Mucosa of stomach (tissue), 1 donor: ENCODE results near the gene SGSH.

Experiments used
- H3K27me3 ChIP-seq: one replicate; pipeline ENCODE4 v1.7.0; 2013; ENCODE audit warnings: mild to moderate bottlenecking, low read length; ENCODE audit not compliant: control insufficient read depth, insufficient read depth
- H3K36me3 ChIP-seq: one replicate; pipeline ENCODE4 v1.7.0; 2013; ENCODE audit warnings: low read length; ENCODE audit not compliant: control insufficient read depth, insufficient read depth
- H3K4me1 ChIP-seq: one replicate; pipeline ENCODE4 v1.7.0; 2013; ENCODE audit warnings: mild to moderate bottlenecking, low read length; ENCODE audit not compliant: control insufficient read depth, insufficient read depth
- H3K4me3 ChIP-seq: one replicate; pipeline ENCODE4 v1.7.0; 2013; ENCODE audit warnings: low read length
- H3K9ac ChIP-seq: one replicate; pipeline ENCODE4 v1.7.0; 2013; ENCODE audit warnings: mild to moderate bottlenecking, low read length, moderate library complexity
- H3K9me3 ChIP-seq: one replicate; pipeline ENCODE4 v1.7.0; 2013; ENCODE audit warnings: mild to moderate bottlenecking, low read length, moderate library complexity; ENCODE audit not compliant: control insufficient read depth
- donor health status: Pancreatic carcinoma.

The SGSH gene

DNA sequence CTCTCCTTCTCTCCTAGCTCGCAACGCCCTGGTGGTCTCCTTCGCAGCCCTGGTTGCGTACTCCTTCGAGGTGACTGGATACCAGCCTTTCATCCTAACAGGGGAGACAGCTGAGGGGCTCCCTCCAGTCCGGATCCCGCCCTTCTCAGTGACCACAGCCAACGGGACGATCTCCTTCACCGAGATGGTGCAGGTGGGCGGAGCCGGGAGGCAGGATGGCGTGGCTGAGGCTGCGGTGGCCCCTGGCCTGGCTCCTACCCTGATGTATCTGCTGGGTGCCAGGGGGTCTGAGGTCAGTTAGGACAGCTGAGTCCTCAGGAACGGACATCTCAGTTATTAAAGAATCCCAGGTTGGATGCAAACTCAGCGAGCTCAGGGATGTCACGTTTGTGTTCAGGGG lies 16.8 kb upstream of the SGSH start:
- Histone ChIP-seq H3K9ac (no peak overlapping the region), H3K9me3 (peaks cover 7% of the 10 kb centered on the region), H3K4me3 (no peak overlapping the region), H3K27me3 (no peaks in the 10 kb centered on the region), H3K36me3 (no peaks in the 10 kb centered on the region), H3K4me1 (no peaks in the 10 kb centered on the region)

DNA sequence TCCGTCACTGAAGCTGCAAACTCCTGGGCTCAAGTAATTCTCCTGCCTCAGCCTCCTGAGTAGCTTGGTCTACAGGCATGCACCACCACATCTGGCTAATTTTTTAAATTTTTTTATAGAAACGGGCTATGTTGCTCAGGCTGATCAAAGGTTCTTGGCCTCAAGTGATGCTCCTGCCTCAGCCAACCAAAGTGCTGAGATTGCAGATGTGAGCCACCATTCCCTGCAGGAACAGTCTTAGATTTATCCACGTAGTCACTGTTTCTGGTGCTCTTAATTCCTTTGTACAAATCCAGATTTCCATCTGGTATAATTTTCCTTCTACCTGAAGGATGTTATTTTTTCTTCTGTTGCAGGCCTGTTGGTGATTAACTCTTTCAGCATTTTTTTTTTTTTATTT lies 13.1 kb upstream of the SGSH start:
- Histone ChIP-seq H3K4me1 (no peaks in the 10 kb centered on the region), H3K36me3 (no peaks in the 10 kb centered on the region), H3K4me3 (no peak overlapping the region), H3K9ac (no peak overlapping the region), H3K9me3 (peaks cover 7% of the 10 kb centered on the region), H3K27me3 (no peaks in the 10 kb centered on the region)

DNA sequence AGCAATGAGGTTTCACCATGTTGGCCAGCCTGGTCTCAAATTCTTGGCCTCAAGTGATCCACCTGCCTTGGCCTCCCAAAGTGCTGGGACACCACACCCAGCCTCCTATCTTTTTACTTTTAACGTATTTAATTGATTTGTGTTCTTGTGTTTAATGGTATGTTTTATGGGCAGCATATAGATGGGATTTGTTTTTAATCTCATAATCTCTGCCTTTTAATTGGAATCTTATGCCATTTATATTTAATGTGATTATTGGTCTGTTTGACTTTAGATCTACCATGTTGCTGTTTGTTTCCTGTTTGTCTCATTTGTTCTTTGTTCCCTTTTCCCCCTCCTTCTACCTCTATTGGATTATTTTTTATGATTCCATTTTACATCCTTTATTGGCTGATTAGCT lies 12.3 kb upstream of the SGSH start:
- Histone ChIP-seq H3K36me3 (no peaks in the 10 kb centered on the region), H3K4me1 (no peaks in the 10 kb centered on the region), H3K9ac (no peak overlapping the region), H3K27me3 (no peaks in the 10 kb centered on the region), H3K9me3 (peaks cover 7% of the 10 kb centered on the region), H3K4me3 (no peak overlapping the region)

DNA sequence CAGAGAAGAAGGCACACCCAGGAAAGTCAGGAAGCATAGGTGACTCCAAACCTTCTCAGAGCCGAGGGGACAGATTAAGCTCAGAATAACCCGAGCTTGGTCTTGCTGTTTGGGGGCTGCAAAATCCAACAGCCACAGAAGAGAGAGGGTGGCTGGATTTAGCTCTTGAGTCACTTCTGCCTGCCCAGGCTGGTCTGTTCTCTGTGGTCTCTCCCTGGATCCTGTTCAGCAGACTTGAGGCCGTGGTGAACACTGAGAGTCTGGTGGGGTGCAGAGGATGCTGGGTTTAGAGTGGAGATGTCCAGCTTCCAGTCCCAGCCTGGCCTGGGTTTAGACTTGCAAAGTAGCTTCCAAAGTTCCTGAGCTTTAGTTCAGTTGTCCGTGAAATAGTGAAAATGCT lies 8.9 kb upstream of the SGSH start:
- H3K4me3 ChIP-seq: no peak overlapping the region
- H3K9me3 ChIP-seq: peaks cover 7% of the 10 kb centered on the region
- H3K27me3 ChIP-seq: no peaks in the 10 kb centered on the region
- H3K4me1 ChIP-seq: no peaks in the 10 kb centered on the region
- no peaks in the 10 kb centered on the region for H3K36me3 ChIP-seq
- no peak overlapping the region for H3K9ac ChIP-seq

DNA sequence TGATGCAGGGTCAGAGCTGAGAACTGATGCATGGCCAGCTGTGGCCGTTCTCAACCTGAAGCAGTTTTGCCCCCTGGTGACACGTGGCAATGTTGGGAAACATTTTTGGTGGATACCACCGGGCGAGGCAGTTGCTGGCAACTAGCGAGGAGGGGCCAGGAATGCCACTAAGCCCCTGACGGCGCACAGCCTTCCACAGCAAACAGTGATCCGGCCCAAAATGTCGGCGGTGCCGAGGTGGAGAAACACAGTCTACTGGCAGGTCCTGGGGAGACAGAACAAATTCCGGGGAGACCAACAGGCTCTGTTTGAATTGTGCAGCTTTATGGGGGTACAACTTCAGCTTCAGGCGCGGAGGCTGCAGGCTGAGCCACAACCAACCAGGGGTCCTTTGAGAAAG lies 8.3 kb upstream of the SGSH start:
- H3K27me3 ChIP-seq: no peaks in the 10 kb centered on the region
- H3K9me3 ChIP-seq: peaks cover 7% of the 10 kb centered on the region
- H3K4me3 ChIP-seq: no peak overlapping the region
- H3K36me3 ChIP-seq: no peaks in the 10 kb centered on the region
- H3K9ac ChIP-seq: no peak overlapping the region
- H3K4me1 ChIP-seq: no peaks in the 10 kb centered on the region

DNA sequence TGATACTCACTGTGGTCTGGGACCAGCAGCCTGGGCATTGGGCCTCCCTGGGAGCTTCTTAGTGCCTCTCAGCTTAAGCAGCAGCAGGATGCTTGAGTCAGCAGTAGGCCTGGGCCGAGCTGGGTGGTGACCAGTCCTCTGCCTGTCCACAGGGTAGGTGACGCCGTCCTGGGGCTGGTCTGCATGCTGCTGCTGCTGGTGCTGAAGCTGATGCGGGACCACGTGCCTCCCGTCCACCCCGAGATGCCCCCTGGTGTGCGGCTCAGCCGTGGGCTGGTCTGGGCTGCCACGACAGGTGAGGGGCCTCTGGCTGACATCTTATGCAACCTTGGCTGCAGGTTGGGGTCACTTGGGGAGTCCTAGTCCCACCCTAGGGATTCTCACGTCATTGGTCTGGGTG lies 7.5 kb upstream of the SGSH start:
- H3K36me3 ChIP-seq: no peaks in the 10 kb centered on the region

DNA sequence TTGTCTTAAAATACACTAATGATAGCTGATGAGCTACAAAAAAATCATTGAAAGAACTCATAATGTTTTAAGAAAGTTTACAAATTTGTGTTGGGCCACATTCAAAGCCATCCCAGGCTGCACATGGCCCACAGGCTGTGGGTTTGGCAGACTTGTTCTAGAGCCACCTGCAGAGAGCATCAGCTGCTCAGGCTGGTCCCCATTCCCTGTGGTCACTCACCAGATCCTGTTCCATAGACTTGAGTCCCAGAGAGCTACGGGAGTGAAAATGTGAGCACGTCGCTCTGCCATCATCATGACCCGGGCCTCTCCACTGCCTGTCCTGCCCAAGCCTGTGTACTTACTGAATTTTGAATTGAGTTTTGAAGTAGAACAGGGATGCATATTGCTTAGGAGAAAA lies 7.0 kb upstream of the SGSH start:
- Histone ChIP-seq H3K4me3 (no peak overlapping the region), H3K36me3 (no peaks in the 10 kb centered on the region), H3K9ac (no peak overlapping the region), H3K27me3 (no peaks in the 10 kb centered on the region), H3K4me1 (no peaks in the 10 kb centered on the region), H3K9me3 (peaks cover 2% of the 10 kb centered on the region)

More for the DNA sequence above, 7.5 kb upstream of the SGSH start:
- no peaks in the 10 kb centered on the region for H3K27me3 ChIP-seq
- H3K4me1 ChIP-seq: no peaks in the 10 kb centered on the region
- H3K9ac ChIP-seq: no peak overlapping the region
- peaks cover 7% of the 10 kb centered on the region for H3K9me3 ChIP-seq
- H3K4me3 ChIP-seq: no peak overlapping the region

DNA sequence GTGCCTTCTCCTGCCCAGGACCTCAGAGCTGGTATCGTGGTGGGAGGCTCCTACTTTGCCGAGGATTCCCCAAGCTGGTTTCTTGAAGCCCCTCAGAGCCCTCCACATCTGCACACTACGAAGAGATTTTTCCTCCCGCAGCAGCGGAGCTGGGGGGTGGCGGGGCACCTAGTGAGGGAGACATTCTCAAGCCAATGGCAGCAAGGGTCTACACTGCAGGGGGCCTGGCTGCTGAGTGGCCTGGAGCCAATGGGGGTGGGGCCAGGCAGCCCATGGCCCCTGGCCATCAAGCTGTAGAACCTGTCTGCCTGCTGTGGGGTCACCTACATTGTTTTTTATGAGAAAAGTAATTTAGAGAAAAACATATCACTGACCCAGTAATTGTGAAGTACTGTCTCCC lies 5.1 kb upstream of the SGSH start:
- H3K4me1 ChIP-seq: no peaks in the 10 kb centered on the region
- H3K36me3 ChIP-seq: no peaks in the 10 kb centered on the region
- no peak overlapping the region for H3K4me3 ChIP-seq
- H3K9ac ChIP-seq: no peak overlapping the region
- no peaks in the 10 kb centered on the region for H3K27me3 ChIP-seq
- H3K9me3 ChIP-seq: no peaks in the 10 kb centered on the region

DNA sequence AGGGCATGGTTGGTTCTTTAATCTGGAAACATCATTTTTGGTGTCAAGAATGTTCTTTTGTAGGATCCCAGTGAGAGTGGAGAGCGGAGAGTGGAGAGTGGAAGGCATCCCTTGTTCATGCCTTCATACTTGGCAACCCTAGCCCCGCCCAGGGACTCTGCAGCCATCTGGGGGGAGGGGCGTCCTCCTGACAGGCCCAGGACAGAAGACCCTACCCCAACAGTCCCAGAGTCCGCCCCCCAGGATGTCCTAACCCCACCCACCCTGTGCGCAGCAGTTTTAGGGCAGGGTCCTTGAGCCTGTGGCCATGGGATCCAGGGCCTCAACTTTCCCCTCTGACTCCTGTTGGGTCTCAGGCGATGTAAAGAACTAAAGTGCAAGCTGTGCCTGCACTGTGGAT lies 4.5 kb upstream of the SGSH start:
- H3K36me3 ChIP-seq: no peaks in the 10 kb centered on the region
- H3K9ac ChIP-seq: no peak overlapping the region
- no peak overlapping the region for H3K4me3 ChIP-seq
- no peaks in the 10 kb centered on the region for H3K9me3 ChIP-seq
- H3K27me3 ChIP-seq: no peaks in the 10 kb centered on the region
- H3K4me1 ChIP-seq: peaks cover 2% of the 10 kb centered on the region

DNA sequence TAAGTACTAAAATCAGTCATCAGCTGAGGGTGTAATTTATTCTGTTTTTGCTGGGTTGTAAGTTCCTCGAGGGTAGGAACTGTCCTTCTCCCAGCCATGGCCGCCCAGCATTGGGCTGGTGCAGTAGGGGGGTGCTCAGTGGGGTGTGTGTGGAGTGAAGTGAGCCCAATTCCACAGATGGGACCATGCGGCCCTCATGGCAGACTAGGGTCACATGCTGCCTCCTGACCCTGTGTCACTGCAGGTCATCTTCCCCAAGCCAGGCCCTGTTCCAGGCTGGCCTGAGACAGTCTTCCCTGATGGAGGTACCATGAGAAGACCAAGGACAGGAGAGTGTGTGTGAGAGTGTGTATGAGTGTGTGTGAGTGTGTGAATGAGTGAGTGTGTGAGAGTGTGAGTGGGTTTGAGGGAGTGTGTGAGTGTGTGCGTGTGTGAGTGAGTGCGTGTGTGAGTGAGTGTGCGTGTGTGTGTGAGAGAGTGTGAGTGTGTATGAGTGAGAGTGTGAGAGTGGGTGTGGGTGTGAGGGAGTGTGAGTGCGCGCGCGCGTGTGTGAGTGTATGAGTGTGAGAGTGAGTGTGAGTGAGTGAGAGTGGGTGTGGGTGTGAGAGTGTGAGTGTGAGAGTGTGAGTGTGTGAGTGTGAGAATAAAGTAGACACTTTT lies 3.8 kb upstream of the SGSH start:
- Histone ChIP-seq H3K36me3 (no peaks in the 10 kb centered on the region), H3K4me1 (peaks cover 9% of the 10 kb centered on the region), H3K4me3 (no peak overlapping the region), H3K9ac (no peak overlapping the region), H3K27me3 (no peaks in the 10 kb centered on the region), H3K9me3 (no peaks in the 10 kb centered on the region)

DNA sequence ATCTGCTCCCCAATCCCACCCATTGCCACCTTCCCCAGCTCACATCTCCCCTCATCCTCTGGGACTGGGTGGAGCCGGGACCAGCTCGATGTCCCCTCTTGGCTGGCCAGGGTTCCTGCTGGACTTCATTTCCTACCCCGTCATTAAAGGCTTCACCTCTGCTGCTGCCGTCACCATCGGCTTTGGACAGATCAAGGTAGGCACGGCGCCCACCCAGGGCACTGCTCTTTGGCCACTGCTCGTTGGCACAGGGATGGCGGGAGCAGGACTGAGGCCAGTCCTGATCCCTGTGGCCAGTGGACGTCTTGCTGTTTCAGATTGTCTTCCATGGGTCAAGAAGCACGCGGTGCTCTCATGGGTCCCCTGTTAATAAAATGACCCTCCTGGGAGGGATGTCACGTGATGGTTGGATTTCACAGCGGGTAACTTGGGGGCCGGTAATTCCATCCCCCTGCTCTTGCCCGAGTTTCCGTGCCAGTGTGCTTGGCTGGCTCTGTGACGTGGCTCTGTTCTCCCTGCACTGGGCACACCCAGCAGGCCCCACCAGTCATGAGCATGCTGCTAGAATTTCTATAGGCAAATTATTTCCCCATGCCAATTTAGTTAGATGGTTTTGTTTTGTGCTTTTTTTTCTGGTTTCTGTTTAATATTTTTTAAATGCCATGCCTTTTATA lies 3.1 kb upstream of the SGSH start:
- Histone ChIP-seq H3K9me3 (no peaks in the 10 kb centered on the region), H3K4me1 (peaks cover 16% of the 10 kb centered on the region), H3K36me3 (no peaks in the 10 kb centered on the region), H3K4me3 (no peak overlapping the region), H3K9ac (no peak overlapping the region), H3K27me3 (no peaks in the 10 kb centered on the region)

DNA sequence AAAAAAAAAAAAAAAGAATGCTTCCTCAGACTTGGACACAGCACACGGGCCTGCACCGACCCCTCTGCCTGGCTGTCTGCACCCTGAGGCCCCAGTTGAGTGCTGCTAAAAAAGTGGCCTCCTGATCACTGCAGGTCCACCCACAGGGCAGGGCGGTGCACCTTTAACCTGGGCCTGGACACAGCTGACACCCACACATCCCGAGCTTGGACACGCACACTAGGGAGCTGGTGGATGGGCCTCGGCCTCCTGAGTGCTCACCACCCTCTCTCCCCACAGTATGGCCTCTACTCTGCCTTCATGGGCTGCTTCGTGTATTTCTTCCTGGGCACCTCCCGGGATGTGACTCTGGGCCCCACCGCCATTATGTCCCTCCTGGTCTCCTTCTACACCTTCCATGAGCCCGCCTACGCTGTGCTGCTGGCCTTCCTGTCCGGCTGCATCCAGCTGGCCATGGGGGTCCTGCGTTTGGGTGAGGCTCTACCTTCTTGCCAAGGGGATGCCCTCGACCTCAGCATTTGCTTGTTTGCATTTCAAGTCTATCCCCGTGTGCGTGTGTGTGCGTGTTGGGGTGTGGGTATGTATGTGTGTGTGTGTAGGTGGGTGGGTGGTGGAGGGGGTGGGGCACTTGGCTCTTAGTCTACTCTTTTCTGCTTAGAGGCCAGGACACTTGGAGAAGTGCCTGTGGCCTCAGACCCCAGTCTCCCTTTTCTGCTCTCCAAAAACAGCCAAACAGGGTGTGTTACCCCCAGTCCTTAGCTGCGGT lies 2.4 kb upstream of the SGSH start:
- H3K4me1 ChIP-seq: peaks cover 18% of the 10 kb centered on the region
- H3K27me3 ChIP-seq: no peaks in the 10 kb centered on the region
- H3K36me3 ChIP-seq: peaks cover 2% of the 10 kb centered on the region
- H3K9ac ChIP-seq: no peak overlapping the region
- H3K4me3 ChIP-seq: no peak overlapping the region
- no peaks in the 10 kb centered on the region for H3K9me3 ChIP-seq
